Neural cell (in vitro differentiated cells): ENCODE data around the gene OSBPL7. TPM values are rescaled to one million over a fixed set of nuclear protein-coding genes. Genes with fewer than 3 reads are reported as not detected.

Source experiments
- H2AFZ ChIP-seq: fragments of 200-600, 300-800 bp; sonication (generic), shearing (Covaris generic); 2 replicates; pipeline ENCODE4 v1.6.0; 2014; ENCODE audit warnings: low read depth, mild to moderate bottlenecking, antibody characterized with exemption, low read length, moderate library complexity
- H3F3A ChIP-seq: fragments of 200-600 bp; shearing (Covaris generic); 2 replicates; pipeline ENCODE4 v1.6.1; 2016; ENCODE audit warnings: mild to moderate bottlenecking, moderate library complexity, mixed read lengths, antibody characterized with exemption, low read length; ENCODE audit not compliant: insufficient read depth, poor library complexity, severe bottlenecking
- H3K27ac ChIP-seq: fragments of 200-600, 300-800 bp; sonication (generic), shearing (Covaris generic); 2 replicates; pipeline ENCODE4 v1.5.1; 2014; ENCODE audit warnings: mild to moderate bottlenecking, low read length, moderate library complexity
- H3K27me3 ChIP-seq: fragments of 300-800, 200-600 bp; sonication (generic), shearing (Covaris generic); 2 replicates; pipeline ENCODE4 v1.6.0; 2014; ENCODE audit warnings: mild to moderate bottlenecking, low read depth, low read length, moderate library complexity; ENCODE audit not compliant: insufficient read depth
- H3K36me3 ChIP-seq: fragments of 300-800, 200-600 bp; sonication (generic), shearing (Covaris generic); 2 replicates; pipeline ENCODE4 v1.5.1; 2014; ENCODE audit warnings: mild to moderate bottlenecking, antibody characterized with exemption, low read length, moderate library complexity; ENCODE audit not compliant: insufficient read depth
- H3K4me2 ChIP-seq: fragments of 300-800, 200-600 bp; sonication (generic), shearing (Covaris generic); 2 replicates; pipeline ENCODE4 v1.6.0; 2014; ENCODE audit warnings: mild to moderate bottlenecking, low read length
- H3K4me3 ChIP-seq: fragments of 300-800, 200-600 bp; sonication (generic), shearing (Covaris generic); 2 replicates; pipeline ENCODE4 v1.5.1; 2014; ENCODE audit warnings: mild to moderate bottlenecking, low read length, moderate library complexity
- H3K79me2 ChIP-seq: fragments of 200-600 bp; shearing (Covaris generic); replicated peaks from 2 replicates; pipeline ENCODE4 v1.6.0; 2014; ENCODE audit warnings: mild to moderate bottlenecking, low read length, moderate library complexity; ENCODE audit not compliant: insufficient read depth
- H3K9ac ChIP-seq: fragments of 300-800, 200-600 bp; sonication (generic), shearing (Covaris generic); 2 replicates; pipeline ENCODE4 v1.6.1; 2016; ENCODE audit warnings: mild to moderate bottlenecking, low read length, mixed read lengths
- H3K9me2 ChIP-seq: fragments of 200-600 bp; shearing (Covaris generic); 2 replicates; pipeline ENCODE4 v1.6.1; 2016; ENCODE audit warnings: mild to moderate bottlenecking, low read length, mixed read lengths; ENCODE audit not compliant: insufficient read depth
- H3K9me3 ChIP-seq: fragments of 200-600, 300-800 bp; sonication (generic), shearing (Covaris generic); 2 replicates; pipeline ENCODE4 v1.6.1; 2016; ENCODE audit warnings: mild to moderate bottlenecking, mixed run types, low read length, moderate library complexity, mixed read lengths
- H4K20me1 ChIP-seq: fragments of 200-600 bp; shearing (Covaris generic); 2 replicates; pipeline ENCODE4 v1.6.1; 2016; ENCODE audit warnings: mild to moderate bottlenecking, mixed run types; ENCODE audit not compliant: insufficient read depth
- CTCF ChIP-seq: fragments of 450-650 bp; IDR thresholded peaks from 2 replicates; pipeline ENCODE4 v1.5.1; 2014; ENCODE audit warnings: antibody characterized with exemption, mild to moderate bottlenecking, moderate library complexity; ENCODE audit not compliant: poor library complexity, severe bottlenecking
- EP300 ChIP-seq: fragments of 450-650 bp; conservative IDR thresholded peaks from 2 replicates; pipeline ENCODE4 v1.6.1; 2014; ENCODE audit warnings: antibody characterized with exemption, mild to moderate bottlenecking, moderate library complexity; ENCODE audit not compliant: poor library complexity, severe bottlenecking
- EZH2 ChIP-seq: fragments of 200-600, 300-800 bp; shearing (Covaris generic), sonication (generic); IDR thresholded peaks from 2 replicates; pipeline ENCODE4 v1.6.1; 2014; ENCODE audit warnings: antibody characterized with exemption, low read length, borderline replicate concordance, mild to moderate bottlenecking; ENCODE audit not compliant: insufficient read depth, poor library complexity, severe bottlenecking
- MXI1 ChIP-seq: fragments of 450-650 bp; conservative IDR thresholded peaks from 2 replicates; pipeline ENCODE4 v1.6.1; 2014; ENCODE audit warnings: antibody characterized with exemption, mild to moderate bottlenecking; ENCODE audit not compliant: poor library complexity, severe bottlenecking
- POLR2AphosphoS5 ChIP-seq: IDR thresholded peaks from 2 replicates; pipeline ENCODE4 v1.6.1; 2012
- RAD21 ChIP-seq: fragments of 450-650 bp; conservative IDR thresholded peaks from 2 replicates; pipeline ENCODE4 v1.6.1; 2014; ENCODE audit warnings: antibody characterized with exemption, mild to moderate bottlenecking, moderate library complexity
- SMC3 ChIP-seq: fragments of 450-650 bp; conservative IDR thresholded peaks from 2 replicates; pipeline ENCODE4 v1.6.1; 2014; ENCODE audit warnings: antibody characterized with exemption, mild to moderate bottlenecking, moderate library complexity; ENCODE audit not compliant: poor library complexity
- TAF1 ChIP-seq: IDR thresholded peaks from 2 replicates; pipeline ENCODE4 v1.6.1; 2012; ENCODE audit warnings: low read depth
- polyA plus RNA-seq: library from polyadenylated mRNA; depleted of rRNA; stranded (reverse); fragments of >200 nt; gene quantifications from 2 replicates; pipeline ENCODE4 v1.2.3, GENCODE V29; 2014
- TF ChIP-seq, protein P1 (sequence below): IDR thresholded peaks from 2 replicates; pipeline ENCODE4 v1.6.1; 2012; ENCODE audit warnings: borderline replicate concordance

Gene OSBPL7
- polyA plus RNA-seq, 1 donor from 2014 or later, result 10.0 TPM

- TF ChIP-seq RAD21 (no peak), CTCF (no peak), SMC3 (no peak), POLR2AphosphoS5 (no peak), TAF1 (no peak), MXI1 (no peak), EP300 (no peak), EZH2 (no peak)
- TF ChIP-seq, protein P1, sequence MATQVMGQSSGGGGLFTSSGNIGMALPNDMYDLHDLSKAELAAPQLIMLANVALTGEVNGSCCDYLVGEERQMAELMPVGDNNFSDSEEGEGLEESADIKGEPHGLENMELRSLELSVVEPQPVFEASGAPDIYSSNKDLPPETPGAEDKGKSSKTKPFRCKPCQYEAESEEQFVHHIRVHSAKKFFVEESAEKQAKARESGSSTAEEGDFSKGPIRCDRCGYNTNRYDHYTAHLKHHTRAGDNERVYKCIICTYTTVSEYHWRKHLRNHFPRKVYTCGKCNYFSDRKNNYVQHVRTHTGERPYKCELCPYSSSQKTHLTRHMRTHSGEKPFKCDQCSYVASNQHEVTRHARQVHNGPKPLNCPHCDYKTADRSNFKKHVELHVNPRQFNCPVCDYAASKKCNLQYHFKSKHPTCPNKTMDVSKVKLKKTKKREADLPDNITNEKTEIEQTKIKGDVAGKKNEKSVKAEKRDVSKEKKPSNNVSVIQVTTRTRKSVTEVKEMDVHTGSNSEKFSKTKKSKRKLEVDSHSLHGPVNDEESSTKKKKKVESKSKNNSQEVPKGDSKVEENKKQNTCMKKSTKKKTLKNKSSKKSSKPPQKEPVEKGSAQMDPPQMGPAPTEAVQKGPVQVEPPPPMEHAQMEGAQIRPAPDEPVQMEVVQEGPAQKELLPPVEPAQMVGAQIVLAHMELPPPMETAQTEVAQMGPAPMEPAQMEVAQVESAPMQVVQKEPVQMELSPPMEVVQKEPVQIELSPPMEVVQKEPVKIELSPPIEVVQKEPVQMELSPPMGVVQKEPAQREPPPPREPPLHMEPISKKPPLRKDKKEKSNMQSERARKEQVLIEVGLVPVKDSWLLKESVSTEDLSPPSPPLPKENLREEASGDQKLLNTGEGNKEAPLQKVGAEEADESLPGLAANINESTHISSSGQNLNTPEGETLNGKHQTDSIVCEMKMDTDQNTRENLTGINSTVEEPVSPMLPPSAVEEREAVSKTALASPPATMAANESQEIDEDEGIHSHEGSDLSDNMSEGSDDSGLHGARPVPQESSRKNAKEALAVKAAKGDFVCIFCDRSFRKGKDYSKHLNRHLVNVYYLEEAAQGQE, result no peak
- no peak overlapping the region for H3K4me2 ChIP-seq
- peaks cover 52% of the 10 kb centered on the region for H3K27me3 ChIP-seq
- H3K27ac ChIP-seq, result no peak overlapping the region
- H3K9me3 ChIP-seq, result no peaks in the 10 kb centered on the region
- no peak overlapping the region for H3K4me3 ChIP-seq
- H3K9ac ChIP-seq, result no peak overlapping the region
- H3F3A ChIP-seq, result no peaks in the 10 kb centered on the region
- no peak overlapping the region for H2AFZ ChIP-seq
- H3K9me2 ChIP-seq, result no peaks in the 10 kb centered on the region
- no peaks in the 10 kb centered on the region for H4K20me1 ChIP-seq
- no peaks in the 10 kb centered on the region for H3K36me3 ChIP-seq
- no peaks in the 10 kb centered on the region for H3K79me2 ChIP-seq
Measured at GRCh38 chr17:47870056-47870455, 48.5 kb upstream of the OSBPL7 start.

DNA sequence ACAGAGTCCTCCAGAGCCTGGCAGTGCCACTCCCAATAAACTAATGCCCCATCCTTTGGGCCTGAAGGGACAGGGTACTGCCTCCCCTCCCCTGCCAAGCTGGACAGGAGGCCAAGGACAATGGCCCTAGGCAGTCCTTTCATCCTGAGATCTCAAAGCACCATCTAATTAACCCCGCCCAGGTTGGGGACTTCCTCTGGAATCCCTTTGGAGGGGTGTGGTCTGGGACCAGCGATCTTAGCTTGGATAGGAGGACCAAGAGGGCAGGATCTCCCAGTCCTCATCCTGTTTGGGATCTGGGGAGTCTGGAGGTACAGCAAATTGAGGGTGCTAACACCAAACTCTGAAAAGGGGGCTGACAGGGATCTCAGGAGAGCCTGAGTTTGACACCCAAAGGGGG, 47.5 kb upstream of the OSBPL7 start:
- H3F3A ChIP-seq, result no peaks in the 10 kb centered on the region
- no peak overlapping the region for H3K4me3 ChIP-seq
- H3K79me2 ChIP-seq, result no peaks in the 10 kb centered on the region
- no peak overlapping the region for H3K4me2 ChIP-seq
- no peak overlapping the region for H3K27ac ChIP-seq
- TF ChIP-seq, protein P1, result no peak
- TF ChIP-seq EP300 (no peak), EZH2 (no peak), RAD21 (no peak)
- no peaks in the 10 kb centered on the region for H4K20me1 ChIP-seq
- no peak overlapping the region for H2AFZ ChIP-seq
- H3K9me3 ChIP-seq, result no peaks in the 10 kb centered on the region
- H3K36me3 ChIP-seq, result no peaks in the 10 kb centered on the region
- no peaks in the 10 kb centered on the region for H3K9me2 ChIP-seq
- peaks cover 52% of the 10 kb centered on the region for H3K27me3 ChIP-seq
- no peak overlapping the region for H3K9ac ChIP-seq
